MCF 10A (cell line): ENCODE measurements around the gene MFF. TPM values are rescaled to one million over a fixed set of nuclear protein-coding genes. Genes with fewer than 3 reads are reported as not detected.
A peak's percentile ranks its signal among the peaks of the same experiment; 100 is the strongest.

Source experiments
- Bru-seq: library from RNA; stranded (reverse); fragments of 400-500 nt; gene quantifications from one replicate; lab custom pipeline; 2021; lab: Mats Ljungman, UMichigan
- BruChase-seq, 2 experiments: library from RNA; stranded (reverse); fragments of 400-500 nt; gene quantifications; one replicate each; lab custom pipeline; 2021; lab: Mats Ljungman, UMichigan
- BruUV-seq: library from RNA; stranded (reverse); fragments of 400-500 nt; replicated peaks from 2 replicates; lab custom pipeline; 2021; lab: Mats Ljungman, UMichigan
- CTCF ChIA-PET: fragments of 300-600 bp; sonication (Branson Sonifier 250); formaldehyde crosslinking; extraction: SDS; loops from one replicate; lab custom pipeline; 2021; ENCODE audit warnings: antibody characterized with exemption, inconsistent platforms; lab: Yijun Ruan, JAX
- POLR2A ChIA-PET: fragments of 300-600, 350-650 bp; sonication (Branson Sonifier 250); formaldehyde crosslinking; extraction: SDS; loops from one replicate; lab custom pipeline; 2020; ENCODE audit warnings: antibody characterized with exemption, inconsistent platforms; lab: Yijun Ruan, JAX
- DNase-seq: peaks from one replicate; pipeline ENCODE4 v3.0.0-alpha.2; 2018; ENCODE audit not compliant: unreplicated experiment
- H3K27ac Mint-ChIP-seq: one replicate; pipeline ENCODE4 v1.8.0; 2022; ENCODE audit warnings: mild to moderate bottlenecking, low read depth, mixed read lengths; ENCODE audit not compliant: unreplicated experiment
- H3K27me3 Mint-ChIP-seq: one replicate; pipeline ENCODE4 v1.8.0; 2022; ENCODE audit warnings: mixed read lengths; ENCODE audit not compliant: insufficient read depth, unreplicated experiment
- H3K36me3 Mint-ChIP-seq: one replicate; pipeline ENCODE4 v1.8.0; 2022; ENCODE audit warnings: mild to moderate bottlenecking, moderate library complexity, mixed read lengths; ENCODE audit not compliant: insufficient read depth, unreplicated experiment
- H3K4me1 Mint-ChIP-seq: one replicate; pipeline ENCODE4 v1.8.0; 2022; ENCODE audit warnings: mixed read lengths; ENCODE audit not compliant: insufficient read depth, unreplicated experiment
- H3K4me3 Mint-ChIP-seq: one replicate; pipeline ENCODE4 v1.8.0; 2022; ENCODE audit warnings: mild to moderate bottlenecking, moderate library complexity, mixed read lengths; ENCODE audit not compliant: unreplicated experiment
- H3K9me3 Mint-ChIP-seq: one replicate; pipeline ENCODE4 v1.8.0; 2022; ENCODE audit warnings: mixed read lengths; ENCODE audit not compliant: unreplicated experiment
- intact Hi-C: fragments of 100-400 bp; cut with micrococcal nuclease; formaldehyde crosslinking; loops from 2 replicates; pipeline ENCODE4 v1.14.1; 2022
- long read RNA-seq: library from polyadenylated mRNA; stranded (forward); transcript quantifications from one replicate; pipeline ENCODE4 v2.0.0, GENCODE V29; 2022
- total RNA-seq: library from RNA; stranded (reverse); gene quantifications from 2 replicates; pipeline ENCODE4 v1.2.3, GENCODE V29; 2022
- TF ChIP-seq, protein P1 (sequence below): fragments of 200-600 bp; IDR thresholded peaks from one replicate; pipeline ENCODE4 v1.8.0; 2022; ENCODE audit warnings: antibody characterized with exemption, mild to moderate bottlenecking; ENCODE audit not compliant: unreplicated experiment

MFF gene, protein sequence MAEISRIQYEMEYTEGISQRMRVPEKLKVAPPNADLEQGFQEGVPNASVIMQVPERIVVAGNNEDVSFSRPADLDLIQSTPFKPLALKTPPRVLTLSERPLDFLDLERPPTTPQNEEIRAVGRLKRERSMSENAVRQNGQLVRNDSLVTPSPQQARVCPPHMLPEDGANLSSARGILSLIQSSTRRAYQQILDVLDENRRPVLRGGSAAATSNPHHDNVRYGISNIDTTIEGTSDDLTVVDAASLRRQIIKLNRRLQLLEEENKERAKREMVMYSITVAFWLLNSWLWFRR
- total RNA-seq, result 81.2 and 90.2 TPM in 2 replicates
- percentile 91 among the genes with signal in this experiment for Bru-seq, nascent RNA
- percentile 86 among the genes with signal in this experiment for BruChase-seq, experiment 1, labeled RNA remaining after a 6-hour chase
- percentile 91 among the genes with signal in this experiment for BruChase-seq, experiment 2, labeled RNA remaining after a 2-hour chase
- long read RNA-seq, transcript MFF-205 (7 exons, 1,085 nt), result major isoform, 51 of 124 reads
- long read RNA-seq, transcript MFF-207 (6 exons, 1,548 nt), result minor isoform, 11 of 124 reads
- long read RNA-seq, transcript MFF-201 (9 exons, 2,004 nt), result minor isoform, 16 of 124 reads
- long read RNA-seq, transcript MFF-219 (5 exons, 820 nt), result minor isoform, 8 of 124 reads
- long read RNA-seq, partial matches to known transcripts, result 1 of 124 reads
- long read RNA-seq, other reads (novel, unspliced or antisense), result 31 of 124 reads

DNA sequence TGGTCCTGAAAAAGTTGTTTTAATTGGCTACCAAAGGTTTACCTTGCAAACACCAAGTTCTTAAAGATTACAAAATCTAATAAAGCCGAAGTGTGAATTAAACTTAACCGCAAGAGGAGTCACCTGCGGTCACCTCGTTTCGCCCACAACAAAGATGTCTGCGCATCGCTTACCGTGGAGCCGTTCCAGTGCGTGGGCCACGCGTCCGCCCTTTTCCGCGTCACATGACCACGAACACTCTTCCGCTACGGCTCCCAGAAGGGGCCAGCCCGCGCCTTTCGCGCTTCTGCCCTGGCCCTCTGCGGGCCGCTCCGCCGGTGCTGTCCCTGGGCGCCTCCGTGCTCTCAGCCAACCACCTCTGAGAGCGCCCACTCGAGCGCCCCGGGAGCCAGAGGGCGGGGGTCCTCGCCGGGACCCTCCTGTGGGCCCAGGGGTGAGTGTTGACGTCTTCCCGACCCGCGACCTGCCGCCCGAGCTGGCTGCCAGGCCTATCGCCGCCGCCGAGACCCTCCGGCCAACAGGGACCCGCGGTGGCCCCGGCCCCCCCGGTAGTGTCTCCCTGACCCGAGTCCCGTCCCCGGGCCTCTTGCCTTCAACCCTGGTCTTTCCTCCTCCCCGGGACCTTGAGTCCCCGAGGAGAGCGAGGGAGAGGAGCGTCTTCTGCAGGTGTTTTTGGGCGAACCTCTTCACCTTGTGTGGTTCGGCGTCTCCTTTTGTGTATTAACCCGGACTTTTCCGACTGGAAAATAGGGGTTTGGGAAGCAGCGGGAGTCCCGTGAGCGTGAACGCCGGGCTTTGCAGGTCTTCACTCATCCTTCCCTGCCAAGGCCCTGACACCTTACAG is at the start of gene MFF:
MFF (plus strand) TSS at position 257 of the 844 bp plus-strand sequence. CDS start 5,415 bp downstream, outside the sequence.
- H3K36me3 Mint-ChIP-seq, result no peaks in the 10 kb centered on the region
- peak within 1 kb of the TSS; percentile 92 for H3K27ac Mint-ChIP-seq
- no peaks in the 10 kb centered on the region for H3K9me3 Mint-ChIP-seq
- no TSS peak for BruUV-seq
- intact Hi-C loops, result loop anchor here (2.0 to 10.0 kb wide), 2 partner anchors 54 to 440 kb away; partner anchors contain the start of gene TM4SF20
- TF ChIP-seq, protein P1, sequence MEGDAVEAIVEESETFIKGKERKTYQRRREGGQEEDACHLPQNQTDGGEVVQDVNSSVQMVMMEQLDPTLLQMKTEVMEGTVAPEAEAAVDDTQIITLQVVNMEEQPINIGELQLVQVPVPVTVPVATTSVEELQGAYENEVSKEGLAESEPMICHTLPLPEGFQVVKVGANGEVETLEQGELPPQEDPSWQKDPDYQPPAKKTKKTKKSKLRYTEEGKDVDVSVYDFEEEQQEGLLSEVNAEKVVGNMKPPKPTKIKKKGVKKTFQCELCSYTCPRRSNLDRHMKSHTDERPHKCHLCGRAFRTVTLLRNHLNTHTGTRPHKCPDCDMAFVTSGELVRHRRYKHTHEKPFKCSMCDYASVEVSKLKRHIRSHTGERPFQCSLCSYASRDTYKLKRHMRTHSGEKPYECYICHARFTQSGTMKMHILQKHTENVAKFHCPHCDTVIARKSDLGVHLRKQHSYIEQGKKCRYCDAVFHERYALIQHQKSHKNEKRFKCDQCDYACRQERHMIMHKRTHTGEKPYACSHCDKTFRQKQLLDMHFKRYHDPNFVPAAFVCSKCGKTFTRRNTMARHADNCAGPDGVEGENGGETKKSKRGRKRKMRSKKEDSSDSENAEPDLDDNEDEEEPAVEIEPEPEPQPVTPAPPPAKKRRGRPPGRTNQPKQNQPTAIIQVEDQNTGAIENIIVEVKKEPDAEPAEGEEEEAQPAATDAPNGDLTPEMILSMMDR, result peak; percentile 34
- H3K4me1 Mint-ChIP-seq, result peaks cover 5% of the 10 kb centered on the region
- H3K27me3 Mint-ChIP-seq, result no peaks in the 10 kb centered on the region
- peak within 1 kb of the TSS; percentile 89 for H3K4me3 Mint-ChIP-seq
- DNase-seq, result peak; percentile 93
- POLR2A ChIA-PET, result interaction anchor here (0.7 to 2.5 kb wide), 16 partner anchors 9 to 157 kb away, joined by 3 to 15 read pairs (median 4); no protein-coding TSS in a partner anchor
- CTCF ChIA-PET, result interaction anchor here (1.1 to 2.1 kb wide), 4 partner anchors 72 to 334 kb away, joined by 3 to 6 read pairs (median 4); no protein-coding TSS in a partner anchor

DNA sequence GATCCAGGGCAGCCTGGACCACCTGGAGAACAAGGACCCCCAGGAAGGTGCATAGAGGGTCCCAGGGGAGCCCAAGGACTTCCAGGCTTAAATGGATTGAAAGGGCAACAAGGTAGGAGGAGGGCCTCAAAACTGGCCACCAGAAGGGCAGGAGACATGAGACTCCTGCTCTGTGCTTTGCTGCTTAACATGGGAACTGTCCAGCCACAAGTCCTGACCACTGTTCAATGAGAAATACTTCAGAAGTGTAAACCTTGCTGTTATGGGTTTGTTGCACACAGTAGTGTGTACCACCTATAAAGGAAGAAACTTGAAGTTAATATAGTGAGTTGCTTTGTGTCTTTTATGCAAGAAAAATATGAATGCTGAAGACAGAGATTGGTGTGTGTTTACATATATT is 44.2 kb upstream of the MFF start:
- CTCF ChIA-PET, result no interaction called here
- Mint-ChIP-seq H3K4me3 (no peak overlapping the region), H3K27me3 (no peaks in the 10 kb centered on the region), H3K36me3 (no peaks in the 10 kb centered on the region), H3K27ac (no peak overlapping the region), H3K9me3 (no peaks in the 10 kb centered on the region), H3K4me1 (no peaks in the 10 kb centered on the region)
- intact Hi-C loops, result no loop called here
- BruUV-seq, result no TSS peak
- TF ChIP-seq, protein P1, result no peak
- POLR2A ChIA-PET, result no interaction called here
- no peak for DNase-seq

DNA sequence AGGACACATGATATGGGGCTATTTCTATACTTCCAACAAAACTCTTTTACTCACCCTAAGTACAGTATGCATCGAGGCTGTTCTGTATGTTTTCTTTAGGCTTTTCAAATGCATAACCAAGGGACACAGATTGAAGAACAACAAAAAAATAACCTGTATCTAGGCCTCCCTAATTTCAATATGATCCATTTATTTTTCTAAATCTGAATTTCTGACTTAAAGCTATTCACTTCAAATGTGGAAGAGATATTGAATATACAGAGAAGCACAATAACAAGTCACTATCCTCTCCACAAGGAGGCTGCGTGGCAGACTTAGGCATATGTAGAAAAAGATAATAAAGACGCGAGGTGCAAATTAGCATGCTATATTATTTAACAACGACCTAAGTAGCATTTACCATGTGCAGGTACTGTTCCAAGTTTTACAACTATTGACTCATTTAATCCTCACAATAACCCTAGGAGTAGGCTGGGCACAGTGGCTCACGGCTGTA is 39.3 kb upstream of the MFF start:
- CTCF ChIA-PET, result interaction anchor here (0.6 kb wide), 1 partner anchor 473 kb away, joined by 4 read pairs; no protein-coding TSS in a partner anchor
- Mint-ChIP-seq H3K27me3 (no peaks in the 10 kb centered on the region), H3K4me1 (no peaks in the 10 kb centered on the region), H3K27ac (no peak overlapping the region), H3K36me3 (no peaks in the 10 kb centered on the region), H3K9me3 (no peaks in the 10 kb centered on the region), H3K4me3 (no peak overlapping the region)
- TF ChIP-seq, protein P1, result no peak
- intact Hi-C loops, result no loop called here
- no peak for DNase-seq
- no TSS peak for BruUV-seq
- POLR2A ChIA-PET, result no interaction called here
